AML-193 (cell line): Measurements from ENCODE around the gene EVL.
"Not testable (repeated sequence)": the region's sequence is repeated elsewhere in the genome, so short reads cannot be mapped to it uniquely, and the experiment has no call there.

ENCODE experiments used
- DNase-seq, 2 experiments: peaks; one replicate each; lab custom pipeline; 2025; lab: John Stamatoyannopoulos, UW

The EVL gene

DNA sequence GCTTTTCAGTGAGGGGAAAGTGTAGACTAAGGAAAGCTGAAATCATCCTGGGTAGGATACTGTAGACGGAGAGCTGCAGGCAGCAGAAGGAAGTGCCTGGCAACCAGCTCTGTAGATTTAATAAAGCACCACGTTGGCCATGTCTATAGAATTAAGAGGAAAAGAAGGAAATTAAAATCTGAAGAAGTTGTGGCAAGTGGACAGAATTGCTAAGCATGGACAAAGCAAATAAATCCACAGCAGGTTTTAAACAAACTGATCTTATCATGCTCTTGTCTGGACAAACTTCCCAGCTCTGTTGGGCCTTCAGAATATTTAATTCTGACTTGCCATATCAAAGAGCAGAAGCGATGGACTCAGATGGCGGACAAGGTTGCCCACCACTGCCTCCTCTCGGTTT, 27.2 kb upstream of the EVL start:
- DNase-seq = no peak

DNA sequence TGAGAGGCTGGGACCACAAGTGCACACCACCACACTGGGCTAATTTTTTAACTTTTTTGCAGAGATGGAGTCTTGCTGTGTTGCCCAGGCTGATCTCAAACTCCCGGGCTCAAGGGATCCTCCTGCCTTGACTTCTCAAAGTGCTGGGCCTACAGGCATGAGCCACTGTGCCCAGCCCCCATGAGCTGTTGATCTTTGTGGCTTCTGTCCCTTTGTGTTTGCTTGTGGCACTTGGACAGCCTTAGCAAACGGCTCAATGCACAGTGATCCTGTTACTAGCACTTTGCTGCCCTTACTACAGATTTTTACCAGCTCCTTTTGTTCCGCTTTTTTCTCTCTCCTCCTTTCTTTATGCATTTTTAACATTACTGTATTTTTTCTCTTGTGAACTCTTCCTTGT, 25.3 kb upstream of the EVL start:
- no peak for DNase-seq

DNA sequence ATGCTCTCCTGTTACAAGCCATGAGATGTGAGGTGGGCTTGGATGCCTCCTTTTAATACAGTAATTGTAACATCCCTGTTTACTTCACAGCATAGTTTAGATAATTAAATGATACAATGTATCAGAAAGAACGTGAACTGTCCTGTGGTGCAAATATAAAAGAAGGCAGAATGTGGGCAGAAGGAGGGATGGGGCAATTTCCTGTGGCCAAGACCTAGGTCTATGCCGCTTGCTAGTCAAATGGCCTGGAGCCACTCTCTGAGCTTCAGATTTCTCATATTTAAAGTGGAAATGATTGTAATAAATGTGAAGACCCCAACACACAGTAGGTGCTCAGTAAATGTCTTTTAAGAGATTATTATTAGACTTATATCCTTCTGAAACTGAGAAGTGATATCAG, 24.0 kb upstream of the EVL start:
- DNase-seq = peak; percentile 80 to 84

DNA sequence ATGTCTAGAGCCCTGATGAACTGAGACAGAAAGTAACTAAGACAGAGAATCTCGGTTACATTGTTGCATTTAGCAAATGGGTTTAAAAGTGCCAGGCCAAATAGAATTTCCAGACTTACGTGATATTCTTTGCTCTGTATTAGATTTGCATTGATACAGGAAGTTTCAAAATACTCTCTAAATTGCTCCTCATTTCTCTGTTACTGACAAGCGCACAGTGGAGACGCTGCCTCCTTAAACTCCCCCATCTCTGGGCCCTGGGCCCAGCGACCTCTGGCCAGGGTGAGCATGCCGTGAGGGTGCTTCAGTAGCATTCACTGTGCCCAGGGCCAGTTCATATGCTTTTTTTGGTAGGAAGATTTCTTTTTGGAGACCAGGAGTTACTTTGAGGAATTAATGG, 22.9 kb upstream of the EVL start:
- peak in 1 of 2 experiments; percentile 13 for DNase-seq

DNA sequence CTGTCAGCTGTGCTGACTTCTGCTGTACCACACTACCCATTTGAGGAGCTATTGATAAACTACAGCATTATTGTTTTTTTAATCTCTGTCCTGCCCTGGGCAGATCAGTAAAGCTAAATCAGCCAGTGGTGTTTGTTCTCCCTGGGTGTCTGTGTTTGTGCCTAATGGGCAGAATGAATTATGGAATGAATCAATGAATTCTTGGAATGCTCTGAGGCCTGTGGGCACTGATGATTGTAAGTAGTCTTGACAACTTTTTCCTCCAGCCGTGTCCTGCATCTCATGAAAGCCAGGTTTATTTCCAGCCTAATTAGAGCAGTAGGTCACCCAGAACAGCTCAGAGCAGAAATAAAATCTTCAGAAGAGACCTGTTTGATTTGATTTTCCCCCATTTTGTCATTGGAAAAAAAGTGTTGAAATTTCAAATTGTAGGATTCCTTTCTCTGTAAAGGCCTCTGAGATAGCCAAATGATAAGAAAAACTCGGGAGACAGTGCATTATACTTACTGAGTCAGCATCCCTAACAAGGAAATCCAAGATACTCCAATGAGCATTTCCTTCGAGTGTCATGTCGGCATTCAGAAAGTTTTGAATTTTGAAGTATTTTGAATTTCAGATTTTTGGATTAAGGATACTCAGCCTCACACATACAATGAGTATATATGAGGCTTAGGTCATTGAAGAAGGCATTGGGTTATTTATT, 19.4 kb upstream of the EVL start:
- DNase-seq = no peak

DNA sequence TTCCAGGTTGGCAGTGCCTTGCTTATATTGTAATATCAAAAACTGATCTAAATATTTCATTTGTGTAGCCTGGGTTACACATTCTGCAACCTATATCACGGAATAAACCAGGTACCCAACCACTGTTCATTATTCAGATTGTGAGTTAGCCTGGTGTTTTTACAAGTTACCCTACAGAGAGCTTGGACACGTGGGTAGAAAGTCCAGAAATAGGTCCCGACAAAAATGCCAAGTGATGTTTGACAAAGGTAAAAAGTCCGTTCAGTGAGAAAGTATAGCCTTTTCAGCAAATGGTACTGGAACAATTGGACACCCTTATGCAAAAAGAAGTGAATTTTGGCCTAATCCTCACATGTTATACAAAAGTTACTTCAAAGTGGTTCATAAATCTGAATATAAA, 17.6 kb upstream of the EVL start:
- no peak for DNase-seq

DNA sequence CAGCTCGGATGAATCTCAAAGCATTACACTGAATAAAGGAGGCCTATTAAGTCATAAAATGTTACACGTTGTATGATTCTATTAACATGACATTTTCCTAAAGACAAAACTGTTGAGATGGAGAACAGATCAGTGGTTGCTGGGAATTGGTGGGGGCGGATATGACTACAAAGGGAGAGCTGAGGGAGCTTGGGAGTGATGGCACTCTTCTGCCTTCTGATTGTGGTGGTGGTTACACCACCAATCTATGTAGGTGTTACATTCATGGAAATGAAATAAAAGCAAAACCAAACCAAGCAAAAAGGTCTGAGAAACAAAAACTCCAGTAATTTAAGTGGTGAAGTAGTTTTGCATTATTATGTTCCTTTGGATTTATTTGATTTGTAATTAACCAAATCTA, 16.4 kb upstream of the EVL start:
- DNase-seq = no peak

DNA sequence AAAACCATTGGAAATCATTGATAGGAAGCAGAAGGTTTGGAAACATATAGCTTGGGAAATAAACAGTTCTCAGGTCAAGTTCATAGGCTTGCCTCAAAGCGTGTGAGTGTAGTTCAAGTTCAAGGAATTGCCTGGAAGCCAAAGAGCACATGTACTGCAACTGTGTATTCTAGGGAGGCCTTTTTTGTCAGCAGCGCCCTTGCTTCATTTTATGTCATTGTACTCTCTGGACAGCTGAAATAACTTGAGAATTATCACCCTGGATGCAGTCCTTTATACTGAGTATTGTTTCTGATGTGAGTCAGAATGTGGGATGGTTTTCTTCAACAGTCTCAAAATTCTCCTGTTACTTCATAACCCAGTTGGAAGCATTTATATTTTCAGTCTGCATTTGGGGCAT, 16.0 kb upstream of the EVL start:
- no peak for DNase-seq

DNA sequence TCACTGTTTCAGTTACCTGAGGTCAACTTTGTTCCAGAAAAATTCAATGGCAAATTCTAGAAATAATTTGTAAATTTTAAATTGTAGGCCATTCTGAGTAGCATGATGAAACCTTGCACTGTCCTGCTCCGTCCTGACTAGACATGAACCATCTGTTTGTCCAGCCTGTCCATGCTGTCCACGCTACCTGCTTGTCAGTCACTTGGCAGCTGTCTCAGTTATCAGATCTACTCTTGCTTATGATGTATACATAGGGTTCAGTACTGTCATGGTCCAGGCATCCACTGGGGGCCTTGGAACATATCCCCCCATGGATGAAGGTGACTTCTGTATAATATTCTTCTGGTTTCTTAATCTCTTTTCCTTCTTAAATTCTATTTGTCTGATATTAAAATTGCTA, 14.1 kb upstream of the EVL start:
- DNase-seq = no peak

DNA sequence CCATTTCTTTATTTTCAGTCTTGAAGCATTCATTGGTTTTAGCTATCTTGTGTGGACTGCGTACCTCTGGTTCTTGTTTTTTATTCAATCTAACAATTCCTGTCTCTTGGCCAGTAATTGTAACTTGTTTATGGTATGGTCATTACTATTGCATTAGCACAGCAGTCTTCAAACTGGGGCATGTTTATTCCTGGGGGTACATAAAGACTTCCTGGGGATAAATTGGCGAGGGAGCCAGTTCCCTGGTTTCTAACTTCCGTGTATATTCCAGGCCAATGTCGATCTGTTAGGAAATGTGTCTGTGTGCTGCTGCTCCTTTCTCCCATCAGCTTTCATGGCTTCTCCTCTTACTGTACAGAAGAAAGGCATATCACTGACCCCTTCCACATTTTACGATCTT, 13.7 kb upstream of the EVL start:
- DNase-seq = no peak

DNA sequence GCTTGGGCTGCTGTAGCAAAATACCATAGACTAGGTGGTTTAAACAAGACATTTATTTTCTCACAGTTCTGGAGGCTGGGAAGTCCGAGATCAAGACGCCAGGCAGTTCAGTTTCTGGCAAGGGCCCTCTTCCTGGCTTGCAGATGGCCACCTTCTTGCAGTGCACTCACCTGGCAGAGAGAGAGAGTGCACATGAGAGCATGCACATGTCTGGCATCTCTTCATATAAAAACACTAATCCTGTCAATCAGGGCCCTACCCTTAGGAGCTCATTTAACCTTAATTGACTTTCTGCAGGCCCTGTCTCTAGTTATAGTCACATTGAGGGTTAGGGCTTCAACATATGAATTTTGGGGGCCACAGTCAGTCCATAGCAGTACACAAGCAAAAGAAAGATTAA, 12.4 kb upstream of the EVL start:
- no peak for DNase-seq

DNA sequence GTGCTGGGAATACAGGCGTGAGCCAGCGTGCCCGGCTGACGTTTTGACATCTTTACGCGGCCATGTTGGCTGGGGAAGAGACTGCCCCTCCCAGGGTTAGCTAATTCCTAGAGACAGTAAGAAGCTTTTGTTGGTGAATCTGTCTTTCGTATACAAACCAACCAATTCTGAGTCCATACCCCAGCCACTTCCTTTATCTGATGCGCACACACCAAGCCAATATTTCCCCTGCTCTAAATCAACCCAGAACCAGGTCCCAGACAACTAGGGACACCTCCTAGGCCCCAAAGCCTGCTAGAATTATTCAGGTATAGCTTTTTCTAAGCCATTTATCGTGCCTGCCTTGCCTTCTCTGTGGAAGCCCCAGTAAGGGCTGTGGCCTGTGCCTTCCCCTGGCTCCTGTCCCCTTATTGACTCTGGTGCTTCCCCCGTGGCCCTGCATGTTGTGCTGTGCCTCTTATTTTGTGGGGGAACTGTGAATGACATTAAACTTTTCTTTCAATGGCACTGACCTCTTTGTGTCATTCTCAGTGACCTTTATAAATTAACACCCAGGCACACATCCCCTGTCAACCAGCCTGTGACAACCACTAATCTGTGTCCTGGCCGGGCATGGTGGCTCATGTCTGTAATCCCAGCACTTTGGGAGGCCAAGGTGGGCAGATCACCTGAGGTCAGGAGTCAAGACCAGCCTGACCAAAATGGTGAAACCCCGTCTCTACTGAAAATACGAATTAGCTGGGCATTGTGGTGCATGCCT, 10.7 kb upstream of the EVL start:
- no peak for DNase-seq

DNA sequence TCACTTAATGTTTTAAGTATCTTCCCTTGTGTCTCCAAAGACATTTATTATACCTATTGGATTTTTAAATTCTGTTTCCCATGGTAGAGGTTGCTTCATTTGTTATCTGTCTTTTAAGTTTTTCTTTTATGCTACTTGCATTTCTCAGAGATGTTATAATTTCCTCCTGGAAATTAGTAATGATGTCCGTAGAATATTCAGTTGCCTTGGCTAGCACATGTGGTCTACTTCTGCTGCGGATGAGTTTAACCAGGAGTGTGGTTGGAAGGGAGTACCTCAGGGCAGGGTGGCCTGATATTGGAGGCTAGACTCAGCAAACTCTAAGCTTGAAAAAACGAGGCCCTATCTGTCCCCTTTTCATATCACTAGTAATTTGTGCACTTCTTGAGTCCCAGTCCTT, 8.8 kb upstream of the EVL start:
- no peak for DNase-seq

DNA sequence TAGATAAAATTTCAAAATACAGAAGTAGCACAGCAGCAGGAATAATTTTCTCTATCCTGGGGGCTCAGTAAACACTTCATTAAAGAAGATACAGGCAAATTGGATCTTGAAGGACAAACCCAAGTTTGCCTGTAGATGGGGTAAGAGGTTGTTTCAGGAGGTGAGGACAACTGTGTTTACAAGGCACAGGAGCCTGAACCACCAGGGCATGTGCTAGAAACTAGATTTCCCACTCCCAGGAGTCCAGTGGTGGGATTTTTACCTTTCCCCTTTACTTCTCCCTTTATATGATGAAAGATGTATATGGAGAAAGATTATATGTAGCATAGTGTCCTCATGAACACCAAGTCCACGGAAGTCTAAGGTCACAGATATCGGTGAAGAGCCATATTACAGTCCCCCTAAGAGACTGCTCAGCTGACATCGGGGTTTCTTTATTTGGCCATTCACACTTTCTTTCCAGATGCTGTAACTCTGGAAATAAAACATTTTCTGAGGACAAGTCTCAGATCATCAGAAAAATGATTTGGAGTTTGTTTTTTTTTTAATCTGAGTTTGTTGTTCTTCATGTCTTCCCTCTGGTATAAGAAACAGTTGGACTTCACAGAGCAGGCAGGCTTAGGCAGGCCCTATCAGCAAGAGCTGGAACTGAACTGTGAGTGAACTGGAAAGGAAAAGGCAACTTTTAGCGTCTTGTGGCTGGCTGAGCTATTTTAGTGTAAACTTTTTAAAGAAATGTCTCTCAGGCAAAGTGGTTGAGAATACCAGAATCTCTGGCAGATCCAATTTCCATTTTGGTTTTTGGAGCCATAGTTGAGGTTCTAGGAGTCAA, 8.0 kb upstream of the EVL start:
- DNase-seq = peak; percentile 34 to 38

DNA sequence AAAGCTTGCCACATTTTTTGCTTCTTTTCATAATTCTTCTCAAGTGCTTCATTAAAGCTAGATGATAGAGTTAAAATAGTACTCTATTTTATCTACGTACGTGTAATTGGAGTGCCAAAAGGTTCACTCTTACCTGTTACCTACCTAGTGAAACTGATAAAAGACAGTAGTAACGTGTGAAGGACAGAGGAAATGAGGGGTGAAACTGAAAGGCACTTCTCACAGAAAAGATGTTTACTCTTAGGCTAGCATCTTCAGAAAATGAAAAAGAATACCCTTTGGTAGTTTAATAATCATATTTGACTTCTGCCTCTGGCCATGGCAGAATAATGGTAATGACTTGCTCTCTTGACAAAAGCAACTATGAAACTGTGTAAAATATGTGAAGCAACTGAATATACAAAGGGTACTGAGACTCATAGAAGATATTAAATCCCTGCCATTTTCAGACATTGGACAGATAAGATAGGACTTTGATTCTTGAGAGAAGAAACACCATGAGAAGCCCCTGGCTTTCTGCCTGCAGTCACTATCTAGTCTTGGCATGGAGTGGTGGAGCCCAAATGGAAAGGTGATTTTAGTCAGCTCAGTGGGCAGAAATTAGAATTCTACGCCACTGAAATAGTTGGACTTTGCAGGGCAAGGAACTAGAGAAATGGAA, 6.3 kb upstream of the EVL start:
- DNase-seq = no peak

DNA sequence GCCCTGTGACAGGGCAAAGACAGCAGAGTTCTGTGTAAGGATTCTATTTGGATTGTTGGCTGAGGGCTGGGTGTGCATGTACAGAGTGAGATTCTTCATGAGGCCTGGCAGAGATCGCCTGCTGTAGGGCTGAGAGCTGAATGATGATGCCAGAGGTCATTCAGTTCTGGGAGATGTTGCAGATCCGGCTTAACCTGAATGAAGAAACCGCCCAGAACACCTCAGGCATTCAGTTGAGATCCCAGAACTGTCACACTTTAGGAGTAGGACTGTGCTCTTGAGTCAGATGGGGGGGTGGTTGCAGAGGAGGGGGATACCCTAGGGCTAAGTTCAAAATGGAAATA, 5.8 kb upstream of the EVL start:
- DNase-seq = no peak

DNA sequence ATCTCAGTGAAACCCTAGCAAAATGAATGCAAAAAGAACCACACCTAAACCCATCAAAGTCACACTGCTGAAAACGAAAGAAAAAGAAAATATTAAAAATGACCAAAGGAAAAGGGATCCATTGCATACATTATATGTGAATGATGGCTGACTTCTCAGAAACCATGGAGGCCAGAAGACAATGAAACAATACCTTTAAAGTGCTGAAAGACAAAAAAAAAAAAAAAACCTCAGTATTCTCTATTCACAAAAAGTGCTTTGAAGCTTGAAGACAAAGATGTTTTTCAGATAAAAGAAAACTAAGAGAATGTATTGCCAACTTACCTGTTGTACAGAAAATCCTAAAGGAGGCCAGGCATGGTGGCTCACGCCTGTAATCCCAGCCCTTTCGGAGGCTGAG, 4.5 kb upstream of the EVL start:
- DNase-seq = no peak

DNA sequence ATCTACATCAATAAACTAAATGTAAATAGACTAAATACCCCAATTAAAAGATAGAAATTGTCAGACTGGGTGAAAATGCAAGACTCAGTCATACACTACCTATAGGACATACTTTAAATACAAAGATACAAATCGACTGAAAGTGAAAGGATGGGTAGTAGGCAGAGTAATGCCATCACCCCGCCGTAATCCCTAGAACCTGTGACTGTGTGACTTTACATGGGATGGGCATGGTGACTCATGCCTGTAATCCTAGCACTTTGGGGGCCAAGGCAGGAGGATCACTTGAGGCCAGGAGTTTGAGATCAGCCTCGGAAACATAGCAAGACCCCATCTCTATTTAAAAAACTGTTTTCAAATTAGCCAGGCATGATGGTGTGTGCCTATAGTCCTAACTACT, 2.6 kb upstream of the EVL start:
- no peak for DNase-seq

DNA sequence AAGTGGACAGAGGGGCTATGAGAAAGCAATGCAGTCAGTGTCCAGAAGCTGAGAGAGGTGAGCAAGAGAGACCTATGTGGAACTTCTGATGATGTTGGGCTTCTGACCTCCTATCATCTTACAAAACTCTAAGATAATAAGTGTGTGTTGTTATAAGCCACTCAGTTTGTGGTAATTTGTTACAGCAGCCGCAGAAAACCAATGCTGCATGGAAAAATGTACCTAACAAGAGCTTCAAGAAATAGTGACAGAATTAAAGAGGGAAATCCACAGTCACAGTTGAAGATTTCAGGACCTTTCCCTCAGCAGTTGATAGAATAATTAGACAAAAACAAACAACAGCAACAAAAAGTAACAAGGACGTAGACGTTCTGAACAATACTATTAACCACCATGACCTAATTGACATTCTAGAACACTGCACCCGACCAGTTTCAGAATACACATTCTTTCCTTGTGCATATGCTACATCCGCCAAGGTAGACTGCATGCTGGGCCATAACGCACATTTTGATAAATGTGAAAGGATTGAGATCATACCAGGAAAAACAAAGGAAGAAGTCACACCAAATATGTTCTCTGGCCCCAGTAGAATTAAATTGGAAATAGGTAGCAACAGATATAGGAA, 1.8 kb upstream of the EVL start:
- DNase-seq = no peak

DNA sequence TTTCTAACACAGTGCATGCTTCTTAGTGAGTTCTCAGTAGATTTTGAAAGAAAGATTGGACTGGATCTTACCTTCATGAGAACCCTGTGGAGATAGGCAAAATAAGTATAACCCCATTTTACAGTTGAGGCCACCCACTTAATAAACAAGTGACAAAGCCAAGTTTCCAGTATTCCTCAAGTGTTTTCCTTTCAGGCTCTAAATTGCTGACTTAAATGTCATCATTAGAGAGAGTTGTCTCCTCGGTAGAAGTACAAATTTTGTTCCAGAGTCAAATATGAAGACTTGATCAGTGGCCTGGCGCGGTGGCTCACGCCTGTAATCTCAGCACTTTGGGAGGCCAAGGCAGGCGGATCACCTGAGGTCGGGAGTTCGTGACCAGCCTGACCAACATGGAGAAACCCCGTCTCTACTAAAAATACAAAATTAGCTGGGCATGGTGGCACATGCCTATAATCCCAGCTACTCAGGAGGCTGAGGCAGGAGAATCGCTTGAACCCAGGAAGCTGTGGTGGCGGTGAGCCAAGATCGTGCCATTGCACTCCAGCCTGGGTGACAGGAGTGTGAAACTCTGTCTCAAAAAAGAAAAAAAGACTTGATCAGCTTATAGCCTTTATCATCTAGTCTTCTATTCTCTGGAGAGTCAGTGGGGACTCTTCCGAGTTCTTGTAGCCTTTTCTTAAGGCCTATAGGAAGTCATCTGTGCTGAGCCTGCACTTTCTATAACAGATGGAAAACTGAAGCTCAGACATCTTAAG, 708 bp upstream of the EVL start:
- not testable (repeated sequence) for DNase-seq

DNA sequence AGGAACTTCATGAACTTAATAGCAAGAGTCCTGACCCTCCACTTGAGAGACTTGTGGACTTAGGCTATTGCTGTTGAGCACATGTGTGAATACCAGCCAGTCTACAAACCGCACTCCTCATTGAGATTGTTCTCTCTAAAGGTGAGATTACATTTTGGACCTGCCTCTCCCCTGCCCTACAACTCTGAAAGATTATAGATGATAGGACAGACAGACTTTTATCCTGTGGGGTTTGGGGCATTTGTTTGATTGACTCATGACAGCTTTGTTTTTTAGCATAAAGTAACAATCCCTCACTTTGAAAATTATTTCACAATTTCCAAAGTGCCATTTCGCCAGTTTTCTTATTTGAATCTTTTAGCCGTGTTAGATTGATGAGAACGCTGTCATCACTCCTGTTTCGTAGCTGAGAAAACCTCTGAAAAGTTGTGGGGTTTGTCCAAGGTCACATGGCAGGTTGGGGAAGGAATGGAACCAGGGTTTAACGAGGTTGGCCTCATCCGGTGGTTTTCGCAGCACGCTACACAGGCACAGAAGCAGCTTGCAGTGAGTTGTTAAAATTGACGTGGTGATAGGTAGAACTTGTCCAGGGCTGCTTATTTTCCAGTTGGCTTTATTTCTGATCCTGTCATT, 836 bp downstream of the EVL start:
- peak; percentile 82 to 86 for DNase-seq
